Skeletal muscle satellite cell (primary cell): ENCODE data around the gene ZNF500.
A peak's percentile ranks its signal among the peaks of the same experiment; 100 is the strongest.
"Not testable (repeated sequence)": the region's sequence is repeated elsewhere in the genome, so short reads cannot be mapped to it uniquely, and the experiment has no call there.

Experiments
- H3K27me3 ChIP-seq: 2 replicates; pipeline ENCODE4 v1.7.0; 2013; ENCODE audit warnings: low read length; ENCODE audit not compliant: control insufficient read depth, insufficient read depth
- H3K36me3 ChIP-seq: 2 replicates; pipeline ENCODE4 v1.7.0; 2013; ENCODE audit warnings: mild to moderate bottlenecking, control low read depth, low read length; ENCODE audit not compliant: insufficient read depth
- H3K4me1 ChIP-seq: 2 replicates; pipeline ENCODE4 v1.7.0; 2013; ENCODE audit warnings: low read length; ENCODE audit not compliant: control insufficient read depth, insufficient read depth
- H3K4me2 ChIP-seq: 2 replicates; pipeline ENCODE4 v1.7.0; 2013; ENCODE audit warnings: mild to moderate bottlenecking, low read length
- H3K4me3 ChIP-seq: 2 replicates; pipeline ENCODE4 v1.7.0; 2013; ENCODE audit warnings: low read length
- H3K9ac ChIP-seq: 2 replicates; pipeline ENCODE4 v1.7.0; 2013; ENCODE audit warnings: mild to moderate bottlenecking, low read depth, low read length, moderate library complexity
- H3K9me3 ChIP-seq: replicated peaks from 2 replicates; pipeline ENCODE4 v1.7.0; 2013; ENCODE audit warnings: mild to moderate bottlenecking, control low read depth, low read length

The ZNF500 gene

GRCh38 chr16:4748682-4749411, 18.1 kb downstream of the ZNF500 start:
- Histone ChIP-seq H3K4me1 (no peaks in the 10 kb centered on the region), H3K27me3 (no peaks in the 10 kb centered on the region), H3K9me3 (no peaks in the 10 kb centered on the region), H3K4me3 (no peak overlapping the region), H3K9ac (no peak overlapping the region), H3K36me3 (peaks cover 25% of the 10 kb centered on the region), H3K4me2 (no peak overlapping the region)

- no peak overlapping the region for H3K4me3 ChIP-seq
- H3K27me3 ChIP-seq, result peaks cover 3% of the 10 kb centered on the region
- no peak overlapping the region for H3K9ac ChIP-seq
- H3K4me2 ChIP-seq, result no peak overlapping the region
- peaks cover 3% of the 10 kb centered on the region for H3K4me1 ChIP-seq
- no peaks in the 10 kb centered on the region for H3K9me3 ChIP-seq
- H3K36me3 ChIP-seq, result peaks cover 23% of the 10 kb centered on the region
Measured at GRCh38 chr16:4747906-4748681, 18.9 kb downstream of the ZNF500 start.

- H3K9me3 ChIP-seq, result no peaks in the 10 kb centered on the region
- H3K4me2 ChIP-seq, result no peak overlapping the region
- peaks cover 3% of the 10 kb centered on the region for H3K27me3 ChIP-seq
- H3K4me3 ChIP-seq, result no peak overlapping the region
- H3K9ac ChIP-seq, result no peak overlapping the region
- peaks cover 3% of the 10 kb centered on the region for H3K4me1 ChIP-seq
- peaks cover 13% of the 10 kb centered on the region for H3K36me3 ChIP-seq
Measured at GRCh38 chr16:4746991-4747574, 19.9 kb downstream of the ZNF500 start.

- Histone ChIP-seq H3K9ac (no peak overlapping the region), H3K4me2 (no peak overlapping the region), H3K36me3 (peaks cover 6% of the 10 kb centered on the region), H3K4me1 (peaks cover 3% of the 10 kb centered on the region), H3K4me3 (no peak overlapping the region), H3K9me3 (no peaks in the 10 kb centered on the region), H3K27me3 (peaks cover 3% of the 10 kb centered on the region)
Measured at GRCh38 chr16:4746215-4746614, 20.7 kb downstream of the ZNF500 start.

- Histone ChIP-seq H3K27me3 (peaks cover 3% of the 10 kb centered on the region), H3K36me3 (no peaks in the 10 kb centered on the region), H3K9me3 (no peaks in the 10 kb centered on the region), H3K4me3 (no peak overlapping the region), H3K9ac (no peak overlapping the region), H3K4me1 (peaks cover 3% of the 10 kb centered on the region), H3K4me2 (no peak overlapping the region)
Measured at GRCh38 chr16:4745274-4745569, 21.7 kb downstream of the ZNF500 start.

GRCh38 chr16:4744555-4745273, 22.2 kb downstream of the ZNF500 start:
- Histone ChIP-seq H3K9ac (no peak overlapping the region), H3K4me2 (no peak overlapping the region), H3K4me3 (no peak overlapping the region), H3K4me1 (peaks cover 3% of the 10 kb centered on the region), H3K36me3 (no peaks in the 10 kb centered on the region), H3K27me3 (peaks cover 3% of the 10 kb centered on the region), H3K9me3 (no peaks in the 10 kb centered on the region)

GRCh38 chr16:4743226-4743878, 23.6 kb downstream of the ZNF500 start:
- Histone ChIP-seq H3K9me3 (no peaks in the 10 kb centered on the region), H3K4me1 (peaks cover 3% of the 10 kb centered on the region), H3K27me3 (peaks cover 3% of the 10 kb centered on the region), H3K36me3 (no peaks in the 10 kb centered on the region), H3K4me3 (no peak overlapping the region), H3K4me2 (peak overlapping the region; percentile 54), H3K9ac (no peak overlapping the region)

- not testable (repeated sequence) for H3K4me1 ChIP-seq, H3K27me3 ChIP-seq, H3K9me3 ChIP-seq, H3K4me3 ChIP-seq, H3K4me2 ChIP-seq, H3K36me3 ChIP-seq, H3K9ac ChIP-seq
Measured at GRCh38 chr16:4738370-4738769, 28.6 kb downstream of the ZNF500 start.

- no peaks in the 10 kb centered on the region for H3K9me3 ChIP-seq
- H3K4me2 ChIP-seq, result no peak overlapping the region
- no peak overlapping the region for H3K4me3 ChIP-seq
- H3K36me3 ChIP-seq, result no peaks in the 10 kb centered on the region
- H3K4me1 ChIP-seq, result peaks cover 5% of the 10 kb centered on the region
- H3K27me3 ChIP-seq, result peaks cover 4% of the 10 kb centered on the region
- H3K9ac ChIP-seq, result no peak overlapping the region
Measured at GRCh38 chr16:4737545-4737944, 29.4 kb downstream of the ZNF500 start.

GRCh38 chr16:4736546-4736945, 30.4 kb downstream of the ZNF500 start:
- peaks cover 4% of the 10 kb centered on the region for H3K27me3 ChIP-seq
- no peaks in the 10 kb centered on the region for H3K9me3 ChIP-seq
- peaks cover 5% of the 10 kb centered on the region for H3K4me1 ChIP-seq
- H3K4me2 ChIP-seq, result no peak overlapping the region
- no peaks in the 10 kb centered on the region for H3K36me3 ChIP-seq
- no peak overlapping the region for H3K9ac ChIP-seq
- no peak overlapping the region for H3K4me3 ChIP-seq
